ELR (cell line): ENCODE measurements around the gene CNNM3.
"Not testable (repeated sequence)": the region's sequence is repeated elsewhere in the genome, so short reads cannot be mapped to it uniquely, and the experiment has no call there.

Experiments
- DNase-seq: peaks from one replicate; pipeline ENCODE4 v3.0.0-alpha.2; 2015; ENCODE audit warnings: low read depth

The CNNM3 gene

GRCh38 chr2:96799623-96799935 lies 16.5 kb upstream of the CNNM3 start:
- no peak for DNase-seq

- DNase-seq, result no peak
Observed at GRCh38 chr2:96800061-96801004, 15.7 kb upstream of the CNNM3 start.

DNA sequence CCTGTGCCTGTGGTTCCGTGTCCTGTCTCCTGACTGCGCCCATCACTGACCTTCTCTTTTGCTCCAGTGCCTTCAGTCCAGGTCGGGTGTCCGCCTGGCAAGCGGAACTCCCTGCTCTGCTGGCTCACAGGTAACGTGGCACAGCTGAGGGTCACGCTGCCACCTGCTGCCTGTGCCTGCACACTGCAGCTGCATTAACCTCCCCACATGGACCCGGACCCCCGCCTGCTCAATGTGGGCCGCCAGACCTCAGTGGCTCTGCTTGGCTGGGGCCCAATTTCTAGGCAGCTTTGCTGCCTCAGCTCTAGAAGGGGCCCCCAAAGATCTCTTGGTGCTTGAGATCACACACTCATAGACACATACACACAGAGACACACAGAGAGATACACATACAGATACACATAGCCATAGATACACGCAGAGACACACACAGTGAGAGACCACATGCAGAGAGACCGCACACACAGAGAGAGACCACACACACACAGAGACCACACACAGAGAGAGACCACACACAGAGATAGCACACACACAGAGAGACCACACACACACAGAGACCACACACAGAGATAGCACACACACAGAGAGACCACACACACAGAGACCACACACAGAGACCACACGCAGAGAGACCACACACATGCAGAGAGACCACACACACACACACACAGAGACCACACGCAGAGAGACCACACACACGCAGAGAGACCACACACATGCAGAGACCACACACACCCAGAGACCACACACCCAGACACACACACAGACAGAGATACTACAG lies 14.9 kb upstream of the CNNM3 start:
- peak; percentile 52 for DNase-seq

DNA sequence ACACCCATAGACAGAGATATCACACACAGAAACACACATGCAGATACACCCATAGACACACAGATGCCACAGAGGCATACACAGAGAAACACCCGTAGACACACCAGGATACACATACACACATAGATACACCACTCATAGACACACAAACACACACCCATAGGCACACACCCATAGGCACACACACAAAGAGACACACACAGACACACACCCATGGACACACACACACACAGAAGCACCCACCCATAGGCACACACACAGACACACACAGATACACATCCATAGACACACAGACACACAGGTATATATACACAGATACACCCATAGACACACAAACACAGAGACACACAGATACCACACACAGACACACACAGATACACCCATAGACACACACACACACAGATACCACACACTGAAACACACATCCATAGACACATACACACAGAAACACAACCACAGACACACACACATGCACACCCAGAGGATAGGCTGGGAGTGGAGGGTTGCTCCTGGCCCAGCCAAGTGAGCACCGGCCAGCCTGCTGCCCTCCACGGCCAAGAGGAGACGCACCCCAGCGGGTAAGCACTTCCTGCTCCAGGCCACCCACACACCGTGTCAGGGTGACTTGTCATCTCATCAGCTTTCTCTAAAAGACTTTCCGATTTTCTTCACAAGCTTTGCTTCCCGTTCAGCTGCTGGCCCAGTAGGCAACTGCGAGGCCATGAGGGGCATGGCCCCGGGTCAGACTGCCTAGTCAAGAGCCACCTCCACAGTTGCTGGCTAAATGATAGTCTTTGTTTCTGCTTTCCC lies 14.1 kb upstream of the CNNM3 start:
- DNase-seq, result no peak

- no peak for DNase-seq
Observed at GRCh38 chr2:96802721-96803120, 13.3 kb upstream of the CNNM3 start.

- DNase-seq, result no peak
Observed at GRCh38 chr2:96804986-96805385, 11.1 kb upstream of the CNNM3 start.

DNA sequence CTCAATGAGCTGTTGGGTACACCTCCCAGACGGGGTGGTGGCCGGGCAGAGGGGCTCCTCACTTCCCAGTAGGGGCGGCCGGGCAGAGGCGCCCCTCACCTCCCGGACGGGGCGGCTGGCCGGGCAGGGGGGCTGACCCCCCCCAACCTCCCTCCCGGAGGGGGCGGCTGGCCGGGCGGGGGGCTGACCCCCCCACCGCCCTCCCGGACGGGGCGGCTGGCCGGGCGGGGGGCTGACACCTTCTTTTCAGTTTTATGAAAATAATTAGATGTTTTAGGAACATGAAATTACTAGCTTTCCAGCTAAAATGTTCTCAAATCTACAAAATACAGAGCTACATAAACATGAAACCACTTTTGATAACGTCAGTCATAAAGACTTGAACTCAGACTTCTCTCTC lies 10.1 kb upstream of the CNNM3 start:
- DNase-seq, result not testable (repeated sequence)

DNA sequence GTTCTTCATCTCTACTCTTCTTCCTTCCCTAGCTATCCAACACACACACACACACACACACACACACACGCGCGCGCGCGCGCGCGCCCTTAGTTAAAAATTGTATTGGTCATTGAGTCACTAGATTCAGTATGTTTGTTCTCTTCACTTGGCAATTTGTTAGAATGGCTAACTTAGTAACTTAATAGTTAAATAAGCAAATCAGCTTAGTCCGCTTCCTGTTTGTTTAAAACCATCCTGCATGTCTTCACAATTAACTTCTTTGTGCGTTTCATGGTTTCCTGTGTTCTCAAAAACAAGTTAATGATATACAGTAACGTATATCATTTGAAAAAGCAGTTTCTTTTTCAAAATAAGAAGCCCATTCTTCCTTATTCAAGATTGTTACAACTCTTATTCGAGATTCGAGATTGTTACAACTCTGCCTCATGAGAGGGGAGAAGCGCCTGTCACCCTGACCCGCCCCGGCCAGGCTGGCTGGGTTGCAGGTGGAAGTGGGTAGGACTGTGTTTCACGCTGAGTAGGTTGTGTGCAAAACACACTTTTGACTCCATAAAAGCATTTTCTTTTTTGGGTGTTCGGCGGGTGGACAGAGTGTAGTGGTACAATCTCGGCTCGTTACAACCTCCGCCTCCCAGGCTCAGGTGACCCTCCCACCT lies 9.5 kb upstream of the CNNM3 start:
- no peak for DNase-seq

GRCh38 chr2:96807127-96807471 lies 9.0 kb upstream of the CNNM3 start:
- no peak for DNase-seq

GRCh38 chr2:96808176-96808837 lies 7.8 kb upstream of the CNNM3 start:
- no peak for DNase-seq

DNA sequence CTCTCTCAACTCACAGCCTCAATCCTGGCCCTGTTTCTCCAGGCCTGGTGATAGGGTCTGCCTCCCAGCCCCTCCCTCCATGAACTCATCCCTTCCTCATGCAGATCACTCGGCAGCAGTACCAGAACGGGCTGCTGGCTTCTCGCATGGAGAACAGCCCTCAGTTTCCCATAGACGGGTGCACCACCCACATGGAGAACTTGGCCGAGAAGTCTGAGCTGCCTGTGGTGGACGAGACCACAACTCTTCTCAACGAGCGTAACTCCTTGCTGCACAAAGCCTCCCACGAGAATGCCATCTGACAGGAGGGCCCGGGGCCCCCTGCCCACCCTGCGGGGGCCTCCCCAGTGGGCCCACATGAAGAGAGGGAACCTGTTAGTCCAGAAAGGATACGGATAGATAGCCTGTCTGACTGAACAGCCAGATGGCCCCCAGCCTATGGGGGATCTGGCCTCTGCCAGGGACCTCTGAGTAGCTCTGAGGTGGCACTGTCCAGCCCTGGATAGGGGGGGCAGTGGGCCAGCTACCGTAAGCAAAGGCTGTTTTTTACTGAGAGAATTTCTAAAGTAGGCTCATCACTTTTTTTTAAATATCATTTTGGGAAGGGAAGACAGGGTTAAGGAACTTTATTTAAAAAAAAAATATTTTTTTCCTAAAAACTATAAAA lies 6.7 kb upstream of the CNNM3 start:
- no peak for DNase-seq

DNA sequence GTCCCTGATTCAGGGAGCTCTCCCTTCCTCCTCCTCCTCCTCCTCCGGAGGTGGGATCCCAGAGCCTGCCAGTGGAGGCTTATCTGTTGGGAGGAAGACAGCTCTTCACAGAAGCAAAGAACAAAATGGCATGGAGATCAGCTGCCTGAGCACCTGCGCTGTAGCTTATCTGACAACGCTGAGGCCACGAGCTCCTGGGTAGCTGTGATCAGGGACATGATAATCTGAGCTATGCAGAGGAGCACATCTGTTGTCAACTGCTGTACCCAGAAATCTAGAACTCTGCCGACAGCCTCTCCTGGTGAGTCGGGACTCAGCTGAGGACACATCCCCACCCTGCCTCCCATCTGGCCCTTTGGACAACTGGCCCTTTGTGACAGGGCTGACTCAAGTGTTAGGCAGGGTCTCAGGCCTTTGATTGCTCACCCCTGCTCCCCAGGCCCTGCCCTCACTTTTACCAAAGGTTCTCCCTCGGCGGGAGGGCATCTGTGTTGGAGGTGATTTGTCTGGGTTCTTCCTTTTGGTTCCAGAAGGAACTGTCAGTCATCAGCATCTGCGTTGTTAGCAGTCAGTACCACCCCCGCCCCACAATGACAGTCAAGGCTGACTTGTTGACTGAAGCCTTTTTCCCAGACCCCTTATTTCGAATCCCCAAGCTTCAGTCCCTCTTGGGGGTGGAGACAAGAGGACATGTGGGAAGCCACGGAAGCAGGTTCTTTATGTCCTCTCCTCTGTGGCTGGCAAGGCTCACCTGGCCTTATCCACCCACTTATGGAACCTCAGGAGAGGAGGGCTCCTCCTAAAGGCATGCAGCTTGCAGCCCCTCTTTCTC lies 5.9 kb upstream of the CNNM3 start:
- no peak for DNase-seq

DNA sequence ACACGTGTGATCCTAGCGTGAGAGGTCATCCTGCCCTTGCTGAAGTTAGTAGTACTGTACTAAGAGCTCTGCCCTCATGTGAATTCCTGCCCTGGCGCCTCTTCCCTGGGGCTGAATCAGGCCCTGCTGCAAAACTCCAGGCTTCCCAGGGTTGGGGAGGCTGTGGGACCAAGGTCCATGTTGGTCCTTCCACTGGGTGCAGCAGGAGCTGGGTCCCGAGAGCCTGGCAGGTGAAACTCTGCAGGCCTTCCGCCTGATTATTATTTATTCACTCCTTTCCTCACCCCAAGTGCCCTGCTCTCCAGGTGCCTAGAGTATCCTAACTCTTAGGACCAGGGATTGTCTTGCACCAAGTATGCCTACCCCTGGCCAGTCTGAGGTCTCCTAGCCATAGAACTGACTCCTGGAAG lies 5.3 kb upstream of the CNNM3 start:
- DNase-seq, result no peak

GRCh38 chr2:96811917-96812316 lies 4.2 kb upstream of the CNNM3 start:
- no peak for DNase-seq

GRCh38 chr2:96813656-96814055 lies 2.4 kb upstream of the CNNM3 start:
- no peak for DNase-seq

DNA sequence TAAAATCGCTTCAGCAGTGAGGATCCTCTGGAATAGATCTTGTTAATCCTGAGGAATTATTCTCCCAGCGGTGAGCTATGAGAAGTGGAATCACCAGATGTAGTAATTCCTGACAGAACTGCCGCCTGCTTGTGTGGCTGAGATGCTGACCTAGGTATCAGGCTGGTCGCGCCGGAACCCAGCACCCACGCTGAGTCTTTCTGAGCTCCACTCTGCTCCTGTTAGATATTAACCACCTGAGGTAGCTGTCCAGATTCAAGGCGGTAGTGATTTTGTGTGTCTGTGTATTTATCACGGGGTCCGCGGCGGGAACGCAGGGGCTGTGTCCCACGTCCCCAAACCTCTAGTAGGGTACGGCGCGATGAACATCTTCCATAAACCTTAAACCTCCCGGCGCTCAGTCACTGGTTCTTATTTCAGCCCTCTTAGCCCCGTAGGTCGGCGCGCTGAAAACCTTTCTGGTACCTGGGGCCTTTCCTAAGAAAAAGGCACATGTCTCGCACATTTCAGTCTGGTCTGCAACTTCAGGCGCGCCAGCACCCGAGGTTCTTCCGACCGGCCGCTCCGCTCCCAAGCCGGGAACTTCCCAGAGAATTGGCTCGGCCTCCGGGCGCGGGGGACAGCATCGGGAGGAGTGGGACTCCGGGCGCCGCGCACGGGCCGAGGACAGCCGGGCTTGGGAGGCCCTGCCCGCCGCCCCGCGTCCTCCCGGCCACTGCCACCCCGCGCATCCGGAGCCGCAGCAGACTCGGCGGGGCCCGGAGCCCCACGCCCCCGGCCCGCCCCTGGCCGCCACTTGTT lies 542 bp upstream of the CNNM3 start:
- DNase-seq, result peak; percentile 56

DNA sequence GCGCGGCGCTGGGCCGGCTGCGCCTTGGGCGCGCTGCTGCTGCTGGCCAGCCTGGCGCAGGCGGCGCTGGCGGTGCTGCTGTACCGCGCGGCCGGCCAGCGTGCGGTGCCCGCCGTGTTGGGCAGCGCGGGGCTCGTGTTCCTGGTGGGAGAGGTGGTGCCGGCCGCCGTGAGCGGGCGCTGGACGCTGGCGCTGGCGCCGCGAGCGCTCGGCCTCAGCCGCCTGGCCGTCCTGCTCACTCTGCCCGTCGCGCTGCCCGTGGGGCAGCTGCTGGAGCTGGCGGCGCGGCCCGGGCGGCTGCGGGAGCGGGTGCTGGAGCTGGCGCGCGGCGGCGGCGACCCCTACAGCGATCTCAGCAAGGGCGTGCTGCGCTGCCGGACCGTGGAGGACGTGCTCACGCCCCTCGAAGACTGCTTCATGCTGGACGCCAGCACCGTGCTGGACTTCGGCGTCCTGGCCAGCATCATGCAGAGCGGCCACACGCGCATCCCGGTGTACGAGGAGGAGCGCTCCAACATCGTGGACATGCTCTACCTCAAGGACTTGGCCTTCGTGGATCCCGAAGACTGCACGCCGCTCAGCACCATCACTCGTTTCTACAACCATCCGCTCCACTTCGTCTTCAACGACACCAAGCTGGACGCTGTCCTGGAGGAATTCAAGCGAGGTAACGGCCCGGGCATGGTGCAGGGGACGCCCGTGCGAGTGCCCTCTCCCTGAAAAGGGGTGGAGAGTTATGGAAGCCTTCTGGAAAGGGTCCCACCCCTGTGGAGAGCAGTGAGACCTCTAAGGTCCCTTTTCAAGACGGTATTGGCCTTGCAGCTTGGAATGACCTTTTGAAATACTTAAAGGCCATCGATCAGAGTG lies 1.0 kb downstream of the CNNM3 start:
- peak; percentile 42 for DNase-seq

- DNase-seq, result no peak
Observed at GRCh38 chr2:96817882-96818281, 1.8 kb downstream of the CNNM3 start.
